A673 (cell line): ENCODE results near the gene NFATC3. TPM values are rescaled to one million over a fixed set of nuclear protein-coding genes. Genes with fewer than 3 reads are reported as not detected.

Experiments
- BruUV-seq: library from RNA; stranded (reverse); fragments of 400-500 nt; replicated peaks from 2 replicates; lab custom pipeline; 2021; lab: Mats Ljungman, UMichigan
- CTCF ChIA-PET: fragments of 300-600 bp; sonication (Branson Sonifier 250); formaldehyde crosslinking; loops from one replicate; lab custom pipeline; 2022; ENCODE audit warnings: antibody characterized with exemption; lab: Charles Lee
- POLR2A ChIA-PET: fragments of 300-600 bp; sonication (Branson Sonifier 250); formaldehyde crosslinking; loops from one replicate; lab custom pipeline; 2022; ENCODE audit warnings: antibody characterized with exemption; ENCODE audit not compliant: low non-redundant PET; lab: Charles Lee
- DNase-seq: peaks from one replicate; pipeline ENCODE4 v3.0.0-alpha.2; 2015; ENCODE audit warnings: low spot score
- H3K27ac ChIP-seq: fragments of 200-600 bp; sonication (generic); 2 replicates; pipeline ENCODE4 v1.5.1; 2016; ENCODE audit warnings: mixed run types, low read depth, mild to moderate bottlenecking, mixed read lengths, antibody characterized with exemption, low read length; ENCODE audit not compliant: poor library complexity, severe bottlenecking
- H3K27me3 ChIP-seq: fragments of 200-600 bp; sonication (generic); replicated peaks from 2 replicates; pipeline ENCODE4 v1.6.1; 2017; ENCODE audit warnings: mixed run types, low read depth, mild to moderate bottlenecking, mixed read lengths, antibody characterized with exemption, low read length; ENCODE audit not compliant: insufficient read depth, poor library complexity
- H3K36me3 ChIP-seq: fragments of 200-600 bp; sonication (generic); 2 replicates; pipeline ENCODE4 v1.6.1; 2016; ENCODE audit warnings: mixed run types, mild to moderate bottlenecking, mixed read lengths, antibody characterized with exemption, low read length; ENCODE audit not compliant: insufficient read depth, poor library complexity, severe bottlenecking
- H3K4me1 ChIP-seq: fragments of 200-600 bp; sonication (generic); 2 replicates; pipeline ENCODE4 v1.6.1; 2017; ENCODE audit warnings: mixed run types, mild to moderate bottlenecking, mixed read lengths, antibody characterized with exemption, low read length; ENCODE audit not compliant: insufficient read depth, poor library complexity, severe bottlenecking
- H3K4me3 ChIP-seq: fragments of 200-600 bp; sonication (generic); 2 replicates; pipeline ENCODE4 v1.5.1; 2016; ENCODE audit warnings: low read depth, mixed run types, mild to moderate bottlenecking, mixed read lengths, low read length; ENCODE audit not compliant: poor library complexity, severe bottlenecking
- H3K9me3 ChIP-seq: fragments of 200-600 bp; sonication (generic); 2 replicates; pipeline ENCODE4 v1.6.1; 2016; ENCODE audit warnings: mixed run types, low read depth, mild to moderate bottlenecking, mixed read lengths, antibody characterized with exemption, low read length; ENCODE audit not compliant: poor library complexity, severe bottlenecking
- CTCF ChIP-seq: fragments of 300-800, 200-600 bp; sonication (generic); conservative IDR thresholded peaks from 2 replicates; pipeline ENCODE4 v1.5.1; 2017; ENCODE audit warnings: low read depth, mild to moderate bottlenecking, antibody characterized with exemption, low read length, moderate library complexity, mixed read lengths
- EZH2 ChIP-seq: fragments of 200-600 bp; sonication (generic); IDR thresholded peaks from 2 replicates; pipeline ENCODE4 v1.6.1; 2017; ENCODE audit warnings: borderline replicate concordance, low read depth, mild to moderate bottlenecking, mixed read lengths, antibody characterized with exemption, low read length; ENCODE audit not compliant: poor library complexity, severe bottlenecking
- intact Hi-C: fragments of 100-400 bp; cut with micrococcal nuclease; formaldehyde crosslinking; loops from one replicate; pipeline ENCODE4 v1.10.0; 2022; ENCODE audit not compliant: unreplicated experiment
- total RNA-seq: library from RNA; stranded (reverse); gene quantifications from 2 replicates; pipeline ENCODE4 v1.2.3, GENCODE V29; 2021

NFATC3 gene
- total RNA-seq, 1 experiment from 2014 or later: 56.0 TPM

- Histone ChIP-seq H3K9me3 (no peaks in the 10 kb centered on the region), H3K27me3 (no peaks in the 10 kb centered on the region), H3K27ac (no peak overlapping the region), H3K4me1 (no peaks in the 10 kb centered on the region), H3K4me3 (no peak overlapping the region), H3K36me3 (peaks cover 7% of the 10 kb centered on the region)
- no peak for TF ChIP-seq EZH2
- no peak for TF ChIP-seq CTCF
- ChIA-PET POLR2A (interaction anchor here (0.6 kb wide), 1 partner anchor 59 kb away, joined by 5 read pairs; no protein-coding TSS in a partner anchor), CTCF (no interaction called here)
- BruUV-seq: no TSS peak
- no peak for DNase-seq
- intact Hi-C loops: no loop called here
Observed at GRCh38 chr16:68077866-68078700, 7.1 kb upstream of the NFATC3 start.

- Histone ChIP-seq H3K27ac (no peak overlapping the region), H3K27me3 (no peaks in the 10 kb centered on the region), H3K36me3 (peaks cover 7% of the 10 kb centered on the region), H3K9me3 (no peaks in the 10 kb centered on the region), H3K4me1 (peaks cover under 1% of the 10 kb centered on the region), H3K4me3 (no peak overlapping the region)
- DNase-seq: no peak
- POLR2A ChIA-PET: no interaction called here
- intact Hi-C loops: no loop called here
- BruUV-seq: no TSS peak
- TF ChIP-seq EZH2 (no peak), CTCF (no peak)
- CTCF ChIA-PET: no interaction called here
Observed at GRCh38 chr16:68078701-68079375, 6.3 kb upstream of the NFATC3 start.

GRCh38 chr16:68079376-68079625 is 5.9 kb upstream of the NFATC3 start:
- Histone ChIP-seq H3K36me3 (peaks cover 7% of the 10 kb centered on the region), H3K4me3 (no peak overlapping the region), H3K27ac (no peak overlapping the region), H3K9me3 (no peaks in the 10 kb centered on the region), H3K27me3 (no peaks in the 10 kb centered on the region), H3K4me1 (peaks cover 5% of the 10 kb centered on the region)
- ChIA-PET POLR2A (no interaction called here), CTCF (no interaction called here)
- TF ChIP-seq CTCF (no peak), EZH2 (no peak)
- BruUV-seq: no TSS peak
- intact Hi-C loops: no loop called here
- DNase-seq: no peak
